Stimulated activated effector memory CD8-positive, alpha-beta T cell treated with anti-CD3 and anti-CD28 coated beads, Interleukin-12 subunit alpha, Interleukin-12 subunit beta, amount 100 ng/mL, for 72 hours (primary cell): Measurements from ENCODE around the gene FXYD1.
A peak's percentile ranks its signal among the peaks of the same experiment; 100 is the strongest.
"Not testable (repeated sequence)": the region's sequence is repeated elsewhere in the genome, so short reads cannot be mapped to it uniquely, and the experiment has no call there.

ENCODE experiments used
- ATAC-seq: fragments of 150-1000 bp; cut with Tn5 transposase; 2 replicates; pipeline ENCODE4 v1.10.0; 2021
- DNase-seq, 2 donors: peaks; one replicate each; pipeline ENCODE4 v3.0.0; 2021 to 2022; ENCODE audit warnings: low spot score in 2 of 2
- H3K27ac Mint-ChIP-seq: one replicate; pipeline ENCODE4 v1.8.0; 2022; ENCODE audit warnings: mild to moderate bottlenecking, mixed read lengths
- H3K36me3 Mint-ChIP-seq: one replicate; pipeline ENCODE4 v1.8.0; 2022; ENCODE audit warnings: mild to moderate bottlenecking, mixed read lengths
- H3K4me1 Mint-ChIP-seq: one replicate; pipeline ENCODE4 v1.8.0; 2022; ENCODE audit warnings: mixed read lengths
- H3K4me3 Mint-ChIP-seq: one replicate; pipeline ENCODE4 v1.8.0; 2022; ENCODE audit warnings: mild to moderate bottlenecking, mixed read lengths
- H3K9me3 Mint-ChIP-seq: one replicate; pipeline ENCODE4 v1.8.0; 2022; ENCODE audit warnings: mixed read lengths

Gene FXYD1

GRCh38 chr19:35128398-35129057 lies 10.1 kb upstream of the FXYD1 start:
- Mint-ChIP-seq H3K9me3 (peaks cover 3% of the 10 kb centered on the region), H3K4me1 (peaks cover 17% of the 10 kb centered on the region), H3K4me3 (no peak overlapping the region)

DNA sequence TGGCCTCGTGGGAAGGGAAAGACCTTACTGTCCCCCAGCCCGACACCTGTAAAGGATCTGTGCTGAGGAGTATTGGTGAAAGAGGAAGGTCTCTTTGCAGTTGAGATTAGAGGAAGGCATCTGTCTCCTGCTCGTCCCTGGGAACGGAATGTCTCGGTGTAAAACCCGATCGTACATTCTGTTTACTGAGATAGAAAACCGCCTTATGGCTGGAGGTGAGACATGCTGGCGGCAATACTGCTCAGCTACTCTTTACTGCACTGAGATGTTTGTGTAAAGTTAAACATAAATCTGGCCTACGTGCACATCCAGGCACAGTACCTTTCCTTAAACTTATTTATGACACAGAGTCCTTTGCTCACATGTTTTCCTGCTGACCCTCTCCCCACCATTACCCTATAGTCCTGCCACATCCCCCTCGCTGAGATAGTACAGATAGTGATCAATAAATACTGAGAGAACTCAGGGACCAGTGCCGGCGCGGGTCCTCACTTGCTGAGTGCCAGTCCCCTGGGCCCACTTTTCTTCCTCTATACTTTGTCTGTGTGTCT lies 8.8 kb upstream of the FXYD1 start:
- not testable (repeated sequence) for H3K27ac Mint-ChIP-seq, ATAC-seq, H3K4me1 Mint-ChIP-seq, DNase-seq, H3K4me3 Mint-ChIP-seq, H3K36me3 Mint-ChIP-seq, H3K9me3 Mint-ChIP-seq

More at GRCh38 chr19:35128398-35129057, 10.1 kb upstream of the FXYD1 start:
- Mint-ChIP-seq H3K27ac (no peak overlapping the region), H3K36me3 (peaks cover 8% of the 10 kb centered on the region)
- ATAC-seq (no peak), DNase-seq (no peak)

DNA sequence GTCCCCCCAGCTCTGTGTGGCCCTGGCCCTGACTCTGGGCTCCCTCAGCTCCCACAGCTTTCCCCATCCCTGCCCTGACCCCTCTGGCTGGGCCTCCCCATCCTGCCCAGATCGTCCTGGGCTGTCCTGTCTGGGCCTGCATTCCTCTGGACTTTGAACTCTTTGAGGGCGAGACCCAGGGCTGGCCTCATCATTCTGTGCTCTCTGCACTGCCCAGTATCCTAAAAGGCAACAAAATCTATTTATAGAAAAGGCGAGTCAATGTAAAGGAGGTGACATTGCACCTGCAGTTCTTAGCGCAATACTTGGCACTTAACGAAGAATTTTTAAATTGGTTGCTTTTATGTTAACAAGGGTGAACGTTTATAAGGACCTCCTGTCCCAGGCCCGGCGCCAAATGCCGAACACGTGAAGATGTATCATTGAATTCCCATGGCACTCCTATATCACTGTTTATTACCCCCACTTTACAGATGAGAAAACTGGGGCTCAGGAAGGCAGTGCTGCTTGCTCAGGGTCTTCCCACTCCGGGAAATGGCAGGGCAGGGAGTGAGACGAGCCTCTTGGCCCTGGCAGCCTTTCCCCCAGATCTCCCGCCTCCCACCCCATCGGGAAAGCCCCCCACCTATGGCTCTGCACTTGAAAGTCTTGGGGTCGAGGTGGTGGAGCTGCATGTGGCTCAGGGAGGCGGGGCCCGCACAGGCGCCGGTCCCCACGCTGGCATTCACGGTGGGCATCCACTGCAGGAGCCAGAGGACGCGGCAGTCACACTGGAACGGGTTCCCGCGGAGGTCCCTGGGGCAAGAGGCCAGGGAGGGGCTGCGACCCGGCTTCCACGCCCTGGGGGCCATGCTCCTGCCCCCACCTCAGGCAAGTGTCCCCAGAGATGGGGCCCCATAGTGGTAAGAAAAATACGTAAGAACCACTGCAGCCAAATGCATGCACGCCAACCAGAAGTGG lies 7.6 kb upstream of the FXYD1 start:
- Mint-ChIP-seq H3K4me3 (no peak overlapping the region), H3K9me3 (peaks cover 3% of the 10 kb centered on the region), H3K36me3 (no peaks in the 10 kb centered on the region), H3K27ac (no peak overlapping the region), H3K4me1 (peaks cover 6% of the 10 kb centered on the region)
- ATAC-seq = no peak
- no peak for DNase-seq

GRCh38 chr19:35132254-35132653 lies 6.4 kb upstream of the FXYD1 start:
- peaks cover 10% of the 10 kb centered on the region for H3K4me1 Mint-ChIP-seq
- no peaks in the 10 kb centered on the region for H3K36me3 Mint-ChIP-seq
- no peak for ATAC-seq
- H3K4me3 Mint-ChIP-seq = no peak overlapping the region
- no peak overlapping the region for H3K27ac Mint-ChIP-seq
- peaks cover 3% of the 10 kb centered on the region for H3K9me3 Mint-ChIP-seq
- no peak for DNase-seq

DNA sequence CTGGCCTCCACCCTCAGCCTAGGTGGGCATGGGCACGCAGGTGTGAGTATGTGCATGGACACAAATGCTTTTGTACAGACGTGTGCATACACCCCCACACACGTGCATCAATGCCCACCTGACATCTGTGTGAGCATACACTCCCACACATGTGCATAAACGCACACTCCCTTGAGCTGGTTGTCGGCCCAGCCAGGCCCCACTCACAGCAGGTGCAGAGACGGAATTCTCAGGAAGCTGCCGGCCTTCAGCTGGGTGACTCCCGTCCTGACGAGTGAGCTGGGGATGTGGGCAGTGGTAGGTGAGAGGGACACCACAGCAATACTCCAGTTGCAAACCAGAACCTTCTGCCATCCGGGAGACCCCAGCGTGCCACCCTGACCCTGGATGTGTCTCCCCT lies 4.8 kb upstream of the FXYD1 start:
- H3K27ac Mint-ChIP-seq = no peak overlapping the region
- no peak for ATAC-seq
- peaks cover 3% of the 10 kb centered on the region for H3K9me3 Mint-ChIP-seq
- DNase-seq = no peak
- H3K4me1 Mint-ChIP-seq = peaks cover 14% of the 10 kb centered on the region
- H3K36me3 Mint-ChIP-seq = no peaks in the 10 kb centered on the region
- H3K4me3 Mint-ChIP-seq = no peak overlapping the region

DNA sequence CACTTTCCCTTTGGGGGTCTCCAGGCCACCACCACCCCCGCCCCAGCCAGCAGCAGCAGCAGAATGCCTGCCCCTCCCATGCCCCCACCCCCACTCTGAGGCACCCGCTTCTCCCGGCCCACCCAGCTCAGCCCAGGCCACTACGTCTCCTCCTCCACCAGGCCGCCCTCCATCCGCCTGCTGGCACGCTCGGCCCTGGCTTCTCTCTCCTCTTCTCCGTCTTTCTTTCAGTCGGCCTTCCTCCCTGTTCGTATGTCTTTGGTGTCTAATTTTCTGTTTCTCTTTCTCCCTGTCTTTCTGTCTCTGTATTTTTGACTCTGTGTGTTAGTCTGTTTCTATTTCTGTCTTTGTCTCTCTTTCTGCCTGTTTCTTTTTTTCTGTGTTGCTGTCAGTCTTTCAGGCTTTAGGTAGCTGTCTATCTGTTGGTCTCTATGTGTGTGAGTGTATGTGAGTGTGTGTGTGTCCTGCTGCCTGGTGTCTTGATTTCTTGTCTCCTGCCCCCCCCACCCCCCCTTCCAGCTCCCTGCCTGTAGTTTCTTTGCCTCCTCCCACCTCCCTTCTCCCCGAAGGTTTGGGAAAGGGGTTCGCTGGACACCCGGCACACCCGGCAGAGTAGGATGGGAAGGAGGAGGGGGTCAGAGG lies 3.9 kb upstream of the FXYD1 start, which contains the start of gene LGI4:
TSS of gene LGI4 (minus strand) at position 459 of the 642 bp plus-strand sequence. CDS start at position 80, 379 bp downstream.
- no peak within 1 kb of the TSS for H3K27ac Mint-ChIP-seq
- DNase-seq (no peak), ATAC-seq (no peak)
- no peaks in the 10 kb centered on the region for H3K36me3 Mint-ChIP-seq
- no peak within 1 kb of the TSS for H3K4me3 Mint-ChIP-seq
- peaks cover 3% of the 10 kb centered on the region for H3K9me3 Mint-ChIP-seq
- peaks cover 14% of the 10 kb centered on the region for H3K4me1 Mint-ChIP-seq

GRCh38 chr19:35135389-35135909 lies 3.2 kb upstream of the FXYD1 start:
- H3K36me3 Mint-ChIP-seq = no peaks in the 10 kb centered on the region
- no peak overlapping the region for H3K27ac Mint-ChIP-seq
- ATAC-seq (peak; percentile 81), DNase-seq (peak; percentile 68 to 86)
- peaks cover 16% of the 10 kb centered on the region for H3K4me1 Mint-ChIP-seq
- H3K9me3 Mint-ChIP-seq = peaks cover 3% of the 10 kb centered on the region
- H3K4me3 Mint-ChIP-seq = no peak overlapping the region

- DNase-seq (no peak), ATAC-seq (no peak)
- H3K36me3 Mint-ChIP-seq = no peaks in the 10 kb centered on the region
- H3K27ac Mint-ChIP-seq = no peak overlapping the region
- H3K4me1 Mint-ChIP-seq = peaks cover 24% of the 10 kb centered on the region
- H3K4me3 Mint-ChIP-seq = no peak overlapping the region
- peaks cover 3% of the 10 kb centered on the region for H3K9me3 Mint-ChIP-seq
These were observed 2.4 kb upstream of the FXYD1 start for GRCh38 chr19:35136231-35136630.

- peaks cover 3% of the 10 kb centered on the region for H3K9me3 Mint-ChIP-seq
- H3K36me3 Mint-ChIP-seq = no peaks in the 10 kb centered on the region
- peak overlapping the region; percentile 7 for H3K27ac Mint-ChIP-seq
- DNase-seq = no peak
- no peak for ATAC-seq
- H3K4me1 Mint-ChIP-seq = peaks cover 33% of the 10 kb centered on the region
- no peak overlapping the region for H3K4me3 Mint-ChIP-seq
These were observed 1.5 kb upstream of the FXYD1 start for GRCh38 chr19:35136977-35137702.

GRCh38 chr19:35140207-35140961 lies 1.8 kb downstream of the FXYD1 start:
- Mint-ChIP-seq H3K4me1 (peaks cover 54% of the 10 kb centered on the region), H3K36me3 (no peaks in the 10 kb centered on the region), H3K9me3 (no peaks in the 10 kb centered on the region), H3K4me3 (peak overlapping the region; percentile 76), H3K27ac (peak overlapping the region; percentile 20)
- ATAC-seq (no peak), DNase-seq (no peak)

DNA sequence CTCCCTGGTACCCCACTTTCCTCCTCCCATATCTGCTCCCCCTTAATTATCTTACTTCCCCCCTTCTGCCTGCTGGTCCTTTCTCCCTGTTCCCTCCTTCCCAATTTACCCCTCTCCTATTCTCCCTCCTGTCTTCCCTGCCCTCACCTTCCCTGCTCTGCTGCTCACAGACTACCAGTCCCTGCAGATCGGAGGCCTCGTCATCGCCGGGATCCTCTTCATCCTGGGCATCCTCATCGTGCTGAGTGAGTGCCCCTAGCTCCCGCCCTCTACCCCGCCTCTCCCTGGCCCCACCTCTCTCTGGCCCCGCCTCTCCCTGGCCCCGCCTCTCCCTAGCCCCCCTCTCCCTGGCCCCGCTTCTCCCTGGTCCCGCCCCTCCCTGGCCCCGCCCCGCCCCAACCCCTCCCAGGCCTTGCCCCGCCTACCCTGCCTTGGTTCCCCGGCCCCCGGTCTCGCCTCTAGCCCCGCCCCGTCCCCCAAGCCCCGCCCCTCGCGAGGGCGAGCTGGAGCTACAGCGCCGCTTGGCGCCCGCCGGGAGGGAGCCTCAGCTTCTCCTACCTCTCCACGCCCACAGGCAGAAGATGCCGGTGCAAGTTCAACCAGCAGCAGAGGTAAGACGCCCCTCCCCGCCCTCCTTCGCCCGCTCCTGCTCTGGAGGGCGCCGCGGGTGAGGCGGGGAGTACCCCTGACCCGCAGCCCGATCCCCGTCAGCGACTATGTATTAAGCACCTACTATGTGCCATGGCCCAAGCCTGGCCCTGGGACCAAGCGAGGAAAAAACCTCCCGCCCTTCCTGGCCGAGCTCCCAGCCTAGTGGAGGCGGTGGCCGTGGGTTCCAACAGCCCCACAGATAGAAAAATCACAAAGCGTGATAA lies 2.6 kb downstream of the FXYD1 start:
- Mint-ChIP-seq H3K4me3 (peak overlapping the region; percentile 76), H3K36me3 (no peaks in the 10 kb centered on the region), H3K9me3 (no peaks in the 10 kb centered on the region), H3K4me1 (peaks cover 54% of the 10 kb centered on the region), H3K27ac (peak overlapping the region; percentile 20)
- ATAC-seq (peak; percentile 85), DNase-seq (peak; percentile 90 to 95)

DNA sequence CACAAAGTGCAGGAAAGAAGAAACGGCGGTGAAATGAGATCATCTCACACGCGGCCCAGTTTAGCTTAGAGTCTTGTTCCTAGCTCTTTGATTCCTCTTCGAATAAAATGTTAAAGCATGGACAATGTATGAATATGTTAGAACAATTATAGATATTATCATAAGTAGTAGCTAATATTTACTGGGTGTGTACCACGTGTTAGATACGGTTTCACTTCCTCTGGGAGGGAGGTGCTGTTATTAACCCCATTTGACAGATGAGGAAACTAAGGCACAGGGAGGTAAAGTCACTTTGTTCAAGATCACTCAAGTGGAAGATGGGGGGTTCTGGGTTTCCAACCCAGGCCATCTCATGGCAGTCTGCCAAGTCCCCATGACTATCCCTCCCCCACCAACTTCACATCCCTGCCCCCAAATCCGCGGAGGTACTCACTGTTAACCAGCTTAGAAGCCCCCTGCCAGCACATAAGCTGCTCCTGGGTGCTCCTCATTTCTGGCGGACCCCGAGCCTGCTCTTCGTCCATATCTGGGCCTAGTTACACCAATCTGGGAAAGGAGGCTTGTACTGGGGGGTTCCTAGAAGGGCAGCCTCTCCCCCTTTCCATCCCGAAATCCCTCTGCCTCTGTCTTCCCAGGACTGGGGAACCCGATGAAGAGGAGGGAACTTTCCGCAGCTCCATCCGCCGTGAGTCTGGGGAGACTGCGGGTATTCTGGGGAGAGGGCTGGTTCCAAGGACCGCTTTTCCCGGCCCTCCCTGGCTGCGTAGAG lies 3.4 kb downstream of the FXYD1 start:
- Mint-ChIP-seq H3K36me3 (no peaks in the 10 kb centered on the region), H3K9me3 (no peaks in the 10 kb centered on the region), H3K4me3 (peak overlapping the region; percentile 76), H3K27ac (peak overlapping the region; percentile 20), H3K4me1 (peaks cover 52% of the 10 kb centered on the region)
- DNase-seq (no peak), ATAC-seq (peak; percentile 22)
